ENCODE results near the gene VWA5A.

DNA sequence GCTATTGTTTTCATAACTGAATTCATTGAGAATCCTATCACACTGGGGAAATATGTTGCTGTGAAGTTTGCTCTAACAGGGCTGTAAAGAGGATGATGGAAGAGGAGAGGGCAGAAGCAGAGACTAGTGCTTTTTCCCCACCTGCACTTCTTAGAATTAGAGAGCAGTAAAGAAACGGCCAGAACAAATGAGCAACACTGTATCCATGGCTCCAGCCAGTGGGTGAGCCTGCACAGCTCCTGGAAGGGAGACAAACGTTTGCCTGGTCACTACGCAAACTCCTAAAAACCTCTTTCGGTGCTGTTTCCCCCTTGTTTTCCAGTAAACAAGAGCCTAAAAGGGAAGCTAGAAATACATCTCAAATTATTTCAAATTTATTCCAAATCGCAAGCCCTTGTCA is 45.7 kb downstream of the VWA5A start:
- TF ChIP-seq, protein P1, sequence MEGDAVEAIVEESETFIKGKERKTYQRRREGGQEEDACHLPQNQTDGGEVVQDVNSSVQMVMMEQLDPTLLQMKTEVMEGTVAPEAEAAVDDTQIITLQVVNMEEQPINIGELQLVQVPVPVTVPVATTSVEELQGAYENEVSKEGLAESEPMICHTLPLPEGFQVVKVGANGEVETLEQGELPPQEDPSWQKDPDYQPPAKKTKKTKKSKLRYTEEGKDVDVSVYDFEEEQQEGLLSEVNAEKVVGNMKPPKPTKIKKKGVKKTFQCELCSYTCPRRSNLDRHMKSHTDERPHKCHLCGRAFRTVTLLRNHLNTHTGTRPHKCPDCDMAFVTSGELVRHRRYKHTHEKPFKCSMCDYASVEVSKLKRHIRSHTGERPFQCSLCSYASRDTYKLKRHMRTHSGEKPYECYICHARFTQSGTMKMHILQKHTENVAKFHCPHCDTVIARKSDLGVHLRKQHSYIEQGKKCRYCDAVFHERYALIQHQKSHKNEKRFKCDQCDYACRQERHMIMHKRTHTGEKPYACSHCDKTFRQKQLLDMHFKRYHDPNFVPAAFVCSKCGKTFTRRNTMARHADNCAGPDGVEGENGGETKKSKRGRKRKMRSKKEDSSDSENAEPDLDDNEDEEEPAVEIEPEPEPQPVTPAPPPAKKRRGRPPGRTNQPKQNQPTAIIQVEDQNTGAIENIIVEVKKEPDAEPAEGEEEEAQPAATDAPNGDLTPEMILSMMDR (IDR thresholded peaks at IDR 0.05) = no peak
- no peak for TF ChIP-seq POLR2A (IDR thresholded peaks at IDR 0.05)
